ENCODE results near the gene TXNL4A. TPM values are rescaled to one million over a fixed set of nuclear protein-coding genes. Genes with fewer than 3 reads are reported as not detected.
A peak's percentile ranks its signal among the peaks of the same experiment; 100 is the strongest.
"Not testable (repeated sequence)": the region's sequence is repeated elsewhere in the genome, so short reads cannot be mapped to it uniquely, and the experiment has no call there.

Gene TXNL4A
- total RNA-seq: 198 and 210 TPM in 2 replicates

GRCh38 chr18:79988451-79989194, at the start of gene TXNL4A:
Gene TXNL4A, minus strand, starts transcription at chr18:79988563. Its CDS starts 171 bp downstream, at chr18:79988392.
- Mint-ChIP-seq H3K9me3 (no peaks in the 10 kb centered on the region), H3K4me1 (peaks cover 32% of the 10 kb centered on the region), H3K36me3 (ENCODE audit: low read depth) (peaks cover 27% of the 10 kb centered on the region), H3K27me3 (no peaks in the 10 kb centered on the region), H3K27ac (peak within 1 kb of the TSS; percentile 94), H3K4me3 (peak within 1 kb of the TSS; percentile 88)
- DNase-seq: peak; percentile 96
- intact Hi-C loops (cut with micrococcal nuclease): loop anchor here (1.0 to 2.0 kb wide), 4 partner anchors 37 to 309 kb away; partner anchors contain the start of genes ADNP2, CTDP1 and SLC66A2

GRCh38 chr18:80037300-80037699, 48.9 kb upstream of the TXNL4A start:
- H3K4me1 Mint-ChIP-seq: peaks cover 30% of the 10 kb centered on the region
- intact Hi-C loops (cut with micrococcal nuclease): no loop called here
- peaks cover 2% of the 10 kb centered on the region for H3K27me3 Mint-ChIP-seq
- DNase-seq: no peak
- no peak overlapping the region for H3K4me3 Mint-ChIP-seq
- H3K27ac Mint-ChIP-seq: no peak overlapping the region
- peaks cover 41% of the 10 kb centered on the region for H3K36me3 Mint-ChIP-seq (ENCODE audit: low read depth)
- H3K9me3 Mint-ChIP-seq: peaks cover 5% of the 10 kb centered on the region

GRCh38 chr18:80035997-80036396, 47.6 kb upstream of the TXNL4A start:
- intact Hi-C loops (cut with micrococcal nuclease): loop anchor here (2.0 kb wide), 1 partner anchor 71 kb away; the partner anchor contains the start of gene HSBP1L1
- peak overlapping the region; percentile 94 for H3K4me3 Mint-ChIP-seq

GRCh38 chr18:80034852-80035406, 46.6 kb upstream of the TXNL4A start:
- H3K27ac Mint-ChIP-seq: peak overlapping the region; percentile 97
- intact Hi-C loops (cut with micrococcal nuclease): loop anchor here (1.0 to 2.0 kb wide), 3 partner anchors 70 to 356 kb away; partner anchors contain the start of genes CTDP1 and HSBP1L1
- DNase-seq: no peak
- peaks cover 9% of the 10 kb centered on the region for H3K9me3 Mint-ChIP-seq
- peaks cover 2% of the 10 kb centered on the region for H3K27me3 Mint-ChIP-seq
- peaks cover 28% of the 10 kb centered on the region for H3K36me3 Mint-ChIP-seq (ENCODE audit: low read depth)
- H3K4me3 Mint-ChIP-seq: peak overlapping the region; percentile 94
- H3K4me1 Mint-ChIP-seq: peaks cover 30% of the 10 kb centered on the region

More at GRCh38 chr18:80035997-80036396, 47.6 kb upstream of the TXNL4A start:
- peaks cover 35% of the 10 kb centered on the region for H3K36me3 Mint-ChIP-seq (ENCODE audit: low read depth)
- H3K9me3 Mint-ChIP-seq: peaks cover 9% of the 10 kb centered on the region
- H3K27me3 Mint-ChIP-seq: peaks cover 2% of the 10 kb centered on the region
- H3K4me1 Mint-ChIP-seq: peaks cover 30% of the 10 kb centered on the region
- peak overlapping the region; percentile 23 for H3K27ac Mint-ChIP-seq
- no peak for DNase-seq

- H3K9me3 Mint-ChIP-seq: peaks cover 13% of the 10 kb centered on the region
- H3K27ac Mint-ChIP-seq: peak within 1 kb of the TSS; percentile 97
- peak within 1 kb of the TSS; percentile 94 for H3K4me3 Mint-ChIP-seq
- DNase-seq: peak; percentile 99
- H3K27me3 Mint-ChIP-seq: peaks cover 4% of the 10 kb centered on the region
- intact Hi-C loops (cut with micrococcal nuclease): loop anchor here (1.0 to 2.0 kb wide), 3 partner anchors 69 to 355 kb away; partner anchors contain the start of genes CTDP1 and HSBP1L1
- peaks cover 30% of the 10 kb centered on the region for H3K4me1 Mint-ChIP-seq
- peaks cover 23% of the 10 kb centered on the region for H3K36me3 Mint-ChIP-seq (ENCODE audit: low read depth)
Observed at GRCh38 chr18:80034068-80034851, 45.9 kb upstream of the TXNL4A start, which contains the start of gene RBFA. Gene RBFA, plus strand, starts transcription at chr18:80034434. Its CDS starts 62 bp downstream, at chr18:80034496.

GRCh38 chr18:80033181-80034067, 45.1 kb upstream of the TXNL4A start:
- DNase-seq: peak; percentile 94
- peak overlapping the region; percentile 97 for H3K27ac Mint-ChIP-seq
- H3K4me3 Mint-ChIP-seq: peak overlapping the region; percentile 94
- peaks cover 30% of the 10 kb centered on the region for H3K4me1 Mint-ChIP-seq
- peaks cover 18% of the 10 kb centered on the region for H3K36me3 Mint-ChIP-seq (ENCODE audit: low read depth)
- H3K27me3 Mint-ChIP-seq: peaks cover 4% of the 10 kb centered on the region
- H3K9me3 Mint-ChIP-seq: peaks cover 13% of the 10 kb centered on the region
- intact Hi-C loops (cut with micrococcal nuclease): loop anchor here (1.0 to 2.0 kb wide), 7 partner anchors 45 to 964 kb away; partner anchors contain the start of genes ATP9B, CTDP1, HSBP1L1 and SLC66A2

GRCh38 chr18:80029690-80030089, 41.3 kb upstream of the TXNL4A start:
- peaks cover 4% of the 10 kb centered on the region for H3K27me3 Mint-ChIP-seq
- intact Hi-C loops (cut with micrococcal nuclease): no loop called here
- H3K27ac Mint-ChIP-seq: no peak overlapping the region
- H3K4me3 Mint-ChIP-seq: no peak overlapping the region
- H3K36me3 Mint-ChIP-seq (ENCODE audit: low read depth): peaks cover 14% of the 10 kb centered on the region
- peaks cover 14% of the 10 kb centered on the region for H3K4me1 Mint-ChIP-seq
- peaks cover 27% of the 10 kb centered on the region for H3K9me3 Mint-ChIP-seq
- no peak for DNase-seq

GRCh38 chr18:80027719-80028118, 39.4 kb upstream of the TXNL4A start:
- intact Hi-C loops (cut with micrococcal nuclease); H3K27ac Mint-ChIP-seq; H3K4me1 Mint-ChIP-seq; H3K27me3 Mint-ChIP-seq; H3K4me3 Mint-ChIP-seq; DNase-seq: not testable (repeated sequence)
- Mint-ChIP-seq H3K36me3 (ENCODE audit: low read depth) (peaks cover 11% of the 10 kb centered on the region), H3K9me3 (peaks cover 38% of the 10 kb centered on the region)

- no peak for DNase-seq
- peaks cover 34% of the 10 kb centered on the region for H3K9me3 Mint-ChIP-seq
- H3K36me3 Mint-ChIP-seq (ENCODE audit: low read depth): peaks cover 14% of the 10 kb centered on the region
- no peak overlapping the region for H3K4me3 Mint-ChIP-seq
- H3K27me3 Mint-ChIP-seq: peaks cover 2% of the 10 kb centered on the region
- no peak overlapping the region for H3K27ac Mint-ChIP-seq
- H3K4me1 Mint-ChIP-seq: no peaks in the 10 kb centered on the region
- intact Hi-C loops (cut with micrococcal nuclease): no loop called here
Observed at GRCh38 chr18:80026363-80026762, 38.0 kb upstream of the TXNL4A start.

GRCh38 chr18:80023173-80023572, 34.8 kb upstream of the TXNL4A start:
- Mint-ChIP-seq H3K9me3 (peaks cover 30% of the 10 kb centered on the region), H3K4me1 (no peaks in the 10 kb centered on the region), H3K36me3 (ENCODE audit: low read depth) (peaks cover 12% of the 10 kb centered on the region), H3K4me3 (no peak overlapping the region), H3K27me3 (no peaks in the 10 kb centered on the region), H3K27ac (no peak overlapping the region)
- intact Hi-C loops (cut with micrococcal nuclease): no loop called here
- peak; percentile 65 for DNase-seq

- Mint-ChIP-seq H3K27ac (no peak overlapping the region), H3K9me3 (peaks cover 30% of the 10 kb centered on the region), H3K36me3 (ENCODE audit: low read depth) (peaks cover 12% of the 10 kb centered on the region), H3K27me3 (no peaks in the 10 kb centered on the region), H3K4me3 (no peak overlapping the region), H3K4me1 (no peaks in the 10 kb centered on the region)
- intact Hi-C loops (cut with micrococcal nuclease): no loop called here
- DNase-seq: peak; percentile 65
Observed at GRCh38 chr18:80022613-80023012, 34.2 kb upstream of the TXNL4A start.

- H3K36me3 Mint-ChIP-seq (ENCODE audit: low read depth): no peaks in the 10 kb centered on the region
- no peaks in the 10 kb centered on the region for H3K27me3 Mint-ChIP-seq
- peaks cover 9% of the 10 kb centered on the region for H3K9me3 Mint-ChIP-seq
- H3K27ac Mint-ChIP-seq: no peak overlapping the region
- no peaks in the 10 kb centered on the region for H3K4me1 Mint-ChIP-seq
- intact Hi-C loops (cut with micrococcal nuclease): no loop called here
- H3K4me3 Mint-ChIP-seq: no peak overlapping the region
- no peak for DNase-seq
Observed at GRCh38 chr18:80012714-80013113, 24.4 kb upstream of the TXNL4A start.

All from activated CD4-positive, alpha-beta T cell treated with anti-CD3 and anti-CD28 coated beads, Interleukin-2, amount 10 ng/mL, durations not matched to agents 24 days and 14 days (primary cell).